K562 (cell line): Measurements from ENCODE around the gene DCLK2. TPM values are rescaled to one million over a fixed set of nuclear protein-coding genes. Genes with fewer than 3 reads are reported as not detected.

ENCODE experiments used
- ATAC-seq: fragments of 200-7000 bp; cut with Tn5 transposase; 3 replicates; pipeline ENCODE4 v1.9.1; 2020; ENCODE audit warnings: moderate library complexity
- BruUV-seq: library from RNA; stranded (reverse); fragments of 400-500 nt; replicated peaks from 2 replicates; lab custom pipeline; 2021; lab: Mats Ljungman, UMichigan
- CTCF ChIA-PET: fragments of 300-600 bp; formaldehyde crosslinking; extraction: SDS; loops from one replicate; lab custom pipeline; 2021; ENCODE audit warnings: low intra/inter-chr PET ratio; lab: Yijun Ruan, JAX
- POLR2A ChIA-PET: fragments of 300-600, 350-650 bp; sonication (Branson Sonifier 250); formaldehyde crosslinking; extraction: SDS; loops from one replicate; lab custom pipeline; 2021; ENCODE audit warnings: antibody characterized with exemption, inconsistent platforms; lab: Yijun Ruan, JAX
- DNase-seq, 4 experiments: peaks; one replicate each; pipeline versions ENCODE4 v3.0.0 to v3.0.0-alpha.2; 2011 to 2018; ENCODE audit warnings: low spot score in 3 of 4, mixed read lengths in 3 of 4; ENCODE audit errors: extremely low read depth in 1 of 4
- FAIRE-seq: peaks from 2 replicates; lab custom pipeline; 2011; peaks lifted over from hg19 to GRCh38; lab: Jason Lieb, UNC
- H2AFZ ChIP-seq: 2 replicates; pipeline ENCODE4 v1.6.0; 2011; ENCODE audit warnings: low read depth, low read length, control low read depth, inconsistent platforms
- H3K27ac ChIP-seq: fragments of 200-600 bp; 3 replicates; pipeline ENCODE4 v1.8.0; 2011; ENCODE audit warnings: low read depth, mild to moderate bottlenecking, control low read depth, inconsistent platforms, low read length, moderate library complexity, mixed read lengths; ENCODE audit errors: extremely low read depth
- H3K27me3 ChIP-seq, 2 experiments: fragments of 300-600 bp in 1 of 2; 2 replicates in 1 of 2; 3 replicates in 1 of 2; pipeline versions ENCODE4 v1.6.0 to v1.8.0; 2011; ENCODE audit warnings: inconsistent platforms in 2 of 2, low read length in 2 of 2, mild to moderate bottlenecking in 1 of 2, mixed read lengths in 1 of 2, moderate library complexity in 1 of 2; ENCODE audit not compliant: control insufficient read depth in 2 of 2, insufficient read depth in 2 of 2
- H3K36me3 ChIP-seq: fragments of 300-600 bp; 3 replicates; pipeline ENCODE4 v1.8.0; 2011; ENCODE audit warnings: mild to moderate bottlenecking, low read length, inconsistent platforms; ENCODE audit not compliant: control insufficient read depth, insufficient read depth
- H3K4me1 ChIP-seq, 2 experiments: fragments of 200-600 bp in 1 of 2; replicated peaks in 1 of 2; 2 replicates in 1 of 2; 3 replicates in 1 of 2; pipeline versions ENCODE4 v1.5.1 to v1.8.0; 2011; ENCODE audit warnings: inconsistent platforms in 2 of 2, low read length in 2 of 2, mild to moderate bottlenecking in 1 of 2, mixed read lengths in 1 of 2, moderate library complexity in 1 of 2; ENCODE audit not compliant: control insufficient read depth in 2 of 2, insufficient read depth in 2 of 2
- H3K4me2 ChIP-seq: 2 replicates; pipeline ENCODE4 v1.6.1; 2011; ENCODE audit warnings: low read length, control low read depth, inconsistent platforms, mixed read lengths; ENCODE audit not compliant: insufficient read depth
- H3K4me3 ChIP-seq: fragments of 200-600 bp; sonication (generic), shearing (Covaris generic); 2 replicates; pipeline ENCODE4 v1.5.1; 2016; ENCODE audit warnings: control low read depth, inconsistent platforms
- H3K79me2 ChIP-seq: fragments of 200-600 bp; 3 replicates; pipeline ENCODE4 v1.8.0; 2011; ENCODE audit warnings: low read length, inconsistent platforms; ENCODE audit not compliant: control insufficient read depth, insufficient read depth
- H3K9ac ChIP-seq, 2 experiments: 2 replicates each; pipeline versions ENCODE4 v1.6.0 to v1.6.1; 2011; ENCODE audit warnings: low read depth in 2 of 2, low read length in 2 of 2, control low read depth in 1 of 2, inconsistent platforms in 1 of 2, mild to moderate bottlenecking in 1 of 2, mixed read lengths in 1 of 2; ENCODE audit not compliant: insufficient read depth in 1 of 2
- H3K9me1 ChIP-seq: one replicate; pipeline ENCODE4 v1.6.0; 2011; ENCODE audit warnings: inconsistent platforms, mild to moderate bottlenecking, low read length, moderate library complexity; ENCODE audit not compliant: control insufficient read depth, insufficient read depth
- H3K9me3 ChIP-seq: replicated peaks from 2 replicates; pipeline ENCODE4 v1.5.1; 2011; ENCODE audit warnings: low read depth, low read length, inconsistent platforms; ENCODE audit not compliant: control insufficient read depth, insufficient read depth
- H4K20me1 ChIP-seq: replicated peaks from 2 replicates; pipeline ENCODE4 v1.6.1; 2011; ENCODE audit warnings: low read length, inconsistent platforms, mixed read lengths; ENCODE audit not compliant: control insufficient read depth, insufficient read depth
- CREM ChIP-seq: IDR thresholded peaks from 2 replicates; pipeline ENCODE4 v1.6.1; 2014; ENCODE audit warnings: antibody characterized with exemption, low read depth
- E2F4 ChIP-seq: sonication (generic); formaldehyde crosslinking; IDR thresholded peaks from 2 replicates; pipeline ENCODE4 v1.8.0; 2022; ENCODE audit warnings: mild to moderate bottlenecking, low read depth, missing genetic modification reagents
- GABPB2 ChIP-seq: fragments of 250-450 bp; sonication (Bioruptor Pico); conservative IDR thresholded peaks from 2 replicates; pipeline ENCODE4 v1.5.1; 2021; ENCODE audit warnings: mild to moderate bottlenecking
- GATAD2A ChIP-seq: fragments of 450-650 bp; IDR thresholded peaks from 2 replicates; pipeline ENCODE4 v1.6.1; 2017
- MTA3 ChIP-seq: fragments of 450-650 bp; formaldehyde crosslinking; IDR thresholded peaks from 2 replicates; pipeline ENCODE4 v1.6.1; 2017; ENCODE audit warnings: mild to moderate bottlenecking, borderline replicate concordance
- NR2F6 ChIP-seq: fragments of 450-650 bp; formaldehyde crosslinking; IDR thresholded peaks from 2 replicates; pipeline ENCODE4 v1.4.0; 2020; ENCODE audit warnings: mild to moderate bottlenecking
- TCFL5 ChIP-seq: fragments of 250-450 bp; sonication (Bioruptor Pico); conservative IDR thresholded peaks from 2 replicates; pipeline ENCODE4 v1.6.1; 2021; ENCODE audit warnings: mild to moderate bottlenecking, moderate library complexity, matching md5 sums
- WGBS: fragments of 100-300 bp; shearing (Covaris generic); methylation state at CpG from one replicate; pipeline ENCODE4 v1.1.6; 2016; ENCODE audit warnings: low coverage, mixed read lengths; ENCODE audit not compliant: insufficient coverage; ENCODE audit errors: missing lambda C conversion rate; 5-methylcytosine and 5-hydroxymethylcytosine counted together
- in situ Hi-C: fragments of 300-500 bp; cut with MboI; formaldehyde crosslinking; loops from 4 replicates; pipeline ENCODE4 v1.15.0; 2018; ENCODE audit warnings: inconsistent platforms, mixed read lengths
- intact Hi-C: fragments of 100-400 bp; cut with micrococcal nuclease; formaldehyde crosslinking; loops from 2 replicates; pipeline ENCODE4 v1.14.2; 2022
- polyA plus RNA-seq, 8 experiments: library from polyadenylated mRNA; depleted of rRNA in 4 of 8; stranded (reverse) in 5 of 8; unstranded in 3 of 8; fragments of >200 nt; fragmentation: Nextera tagmentation in 2 of 8; fragmentation: Illumina TruSeq in 1 of 8; extraction: Ambion mirVana in 2 of 8; extraction: Trizol in 1 of 8; gene quantifications; 2 replicates each; pipeline versions ENCODE4 v1.2.1 to v1.2.3, GENCODE V29; 2011 to 2014; ENCODE audit warnings: inconsistent platforms in 1 of 8, missing spikeins in 1 of 8
- total RNA-seq, 7 experiments: library from RNA; depleted of rRNA in 6 of 7; stranded (reverse); fragments of >200 nt in 6 of 7; fragmentation: Illumina TruSeq in 2 of 7; extraction: Trizol in 2 of 7; gene quantifications; 2 replicates each; pipeline versions ENCODE4 v1.2.1 to v1.2.3, GENCODE V29; 2011 to 2021; ENCODE audit warnings: low replicate concordance in 1 of 7
- TF ChIP-seq, protein P1 (sequence below): fragments of 450-650 bp; IDR thresholded peaks from 2 replicates; pipeline ENCODE4 v1.6.1; 2016; ENCODE audit warnings: mild to moderate bottlenecking, moderate library complexity

Gene DCLK2
- total and polyA plus RNA-seq, 9 of the 15 experiments (the other 6 are each of a cell fraction or from before 2014, with no cell fraction given), result not detected

DNA sequence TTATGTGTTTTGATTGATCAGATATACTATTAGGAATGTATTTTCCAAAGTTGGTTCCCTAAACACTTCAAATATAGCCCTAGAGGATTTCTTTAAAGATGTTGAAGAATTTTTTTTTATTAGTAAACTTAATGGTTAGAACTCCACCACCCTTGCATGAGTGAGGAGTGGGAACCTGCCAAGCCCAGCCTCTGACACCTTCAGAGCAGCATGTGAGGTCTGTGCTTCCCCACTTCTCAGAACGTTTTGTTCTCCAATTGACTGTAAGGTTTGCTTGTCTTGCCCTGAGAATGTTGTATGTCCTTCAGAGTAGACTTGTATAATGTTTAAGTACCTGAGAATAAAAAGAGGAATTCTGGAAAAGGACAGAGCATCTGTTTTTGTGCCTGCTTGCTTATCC, 126.8 kb downstream of the DCLK2 start:
- Histone ChIP-seq H3K9ac (no peak overlapping the region), H2AFZ (no peak overlapping the region), H3K9me3 (no peaks in the 10 kb centered on the region), H3K4me3 (no peak overlapping the region), H3K27ac (no peak overlapping the region), H3K4me1 (no peaks in the 10 kb centered on the region), H3K79me2 (no peaks in the 10 kb centered on the region), H3K36me3 (no peaks in the 10 kb centered on the region), H3K9me1 (no peaks in the 10 kb centered on the region), H3K4me2 (no peak overlapping the region), H3K27me3 (no peaks in the 10 kb centered on the region; a peak in 2 of 5 replicates), H4K20me1 (no peaks in the 10 kb centered on the region)
- POLR2A ChIA-PET, result interaction anchor here (0.6 kb wide), 1 partner anchor 721 kb away, joined by 3 read pairs; no protein-coding TSS in a partner anchor
- FAIRE-seq (no peak), DNase-seq (no peak), ATAC-seq (no peak)
- CTCF ChIA-PET, result interaction anchor here (0.6 to 0.7 kb wide), 2 partner anchors 13 to 225 kb away, joined by 3 read pairs; no protein-coding TSS in a partner anchor
- BruUV-seq, result no TSS peak
- in situ Hi-C loops, result loop anchor here (25.0 kb wide), 1 partner anchor 218 kb away; no protein-coding TSS in a partner anchor
- TF ChIP-seq NR2F6 (CRISPR knock-in tag) (no peak), CREM (no peak), E2F4 (CRISPR knock-in tag) (no peak), TCFL5 (CRISPR knock-in tag) (no peak), GABPB2 (CRISPR knock-in tag) (no peak), MTA3 (no peak), GATAD2A (no peak)
- TF ChIP-seq, protein P1, sequence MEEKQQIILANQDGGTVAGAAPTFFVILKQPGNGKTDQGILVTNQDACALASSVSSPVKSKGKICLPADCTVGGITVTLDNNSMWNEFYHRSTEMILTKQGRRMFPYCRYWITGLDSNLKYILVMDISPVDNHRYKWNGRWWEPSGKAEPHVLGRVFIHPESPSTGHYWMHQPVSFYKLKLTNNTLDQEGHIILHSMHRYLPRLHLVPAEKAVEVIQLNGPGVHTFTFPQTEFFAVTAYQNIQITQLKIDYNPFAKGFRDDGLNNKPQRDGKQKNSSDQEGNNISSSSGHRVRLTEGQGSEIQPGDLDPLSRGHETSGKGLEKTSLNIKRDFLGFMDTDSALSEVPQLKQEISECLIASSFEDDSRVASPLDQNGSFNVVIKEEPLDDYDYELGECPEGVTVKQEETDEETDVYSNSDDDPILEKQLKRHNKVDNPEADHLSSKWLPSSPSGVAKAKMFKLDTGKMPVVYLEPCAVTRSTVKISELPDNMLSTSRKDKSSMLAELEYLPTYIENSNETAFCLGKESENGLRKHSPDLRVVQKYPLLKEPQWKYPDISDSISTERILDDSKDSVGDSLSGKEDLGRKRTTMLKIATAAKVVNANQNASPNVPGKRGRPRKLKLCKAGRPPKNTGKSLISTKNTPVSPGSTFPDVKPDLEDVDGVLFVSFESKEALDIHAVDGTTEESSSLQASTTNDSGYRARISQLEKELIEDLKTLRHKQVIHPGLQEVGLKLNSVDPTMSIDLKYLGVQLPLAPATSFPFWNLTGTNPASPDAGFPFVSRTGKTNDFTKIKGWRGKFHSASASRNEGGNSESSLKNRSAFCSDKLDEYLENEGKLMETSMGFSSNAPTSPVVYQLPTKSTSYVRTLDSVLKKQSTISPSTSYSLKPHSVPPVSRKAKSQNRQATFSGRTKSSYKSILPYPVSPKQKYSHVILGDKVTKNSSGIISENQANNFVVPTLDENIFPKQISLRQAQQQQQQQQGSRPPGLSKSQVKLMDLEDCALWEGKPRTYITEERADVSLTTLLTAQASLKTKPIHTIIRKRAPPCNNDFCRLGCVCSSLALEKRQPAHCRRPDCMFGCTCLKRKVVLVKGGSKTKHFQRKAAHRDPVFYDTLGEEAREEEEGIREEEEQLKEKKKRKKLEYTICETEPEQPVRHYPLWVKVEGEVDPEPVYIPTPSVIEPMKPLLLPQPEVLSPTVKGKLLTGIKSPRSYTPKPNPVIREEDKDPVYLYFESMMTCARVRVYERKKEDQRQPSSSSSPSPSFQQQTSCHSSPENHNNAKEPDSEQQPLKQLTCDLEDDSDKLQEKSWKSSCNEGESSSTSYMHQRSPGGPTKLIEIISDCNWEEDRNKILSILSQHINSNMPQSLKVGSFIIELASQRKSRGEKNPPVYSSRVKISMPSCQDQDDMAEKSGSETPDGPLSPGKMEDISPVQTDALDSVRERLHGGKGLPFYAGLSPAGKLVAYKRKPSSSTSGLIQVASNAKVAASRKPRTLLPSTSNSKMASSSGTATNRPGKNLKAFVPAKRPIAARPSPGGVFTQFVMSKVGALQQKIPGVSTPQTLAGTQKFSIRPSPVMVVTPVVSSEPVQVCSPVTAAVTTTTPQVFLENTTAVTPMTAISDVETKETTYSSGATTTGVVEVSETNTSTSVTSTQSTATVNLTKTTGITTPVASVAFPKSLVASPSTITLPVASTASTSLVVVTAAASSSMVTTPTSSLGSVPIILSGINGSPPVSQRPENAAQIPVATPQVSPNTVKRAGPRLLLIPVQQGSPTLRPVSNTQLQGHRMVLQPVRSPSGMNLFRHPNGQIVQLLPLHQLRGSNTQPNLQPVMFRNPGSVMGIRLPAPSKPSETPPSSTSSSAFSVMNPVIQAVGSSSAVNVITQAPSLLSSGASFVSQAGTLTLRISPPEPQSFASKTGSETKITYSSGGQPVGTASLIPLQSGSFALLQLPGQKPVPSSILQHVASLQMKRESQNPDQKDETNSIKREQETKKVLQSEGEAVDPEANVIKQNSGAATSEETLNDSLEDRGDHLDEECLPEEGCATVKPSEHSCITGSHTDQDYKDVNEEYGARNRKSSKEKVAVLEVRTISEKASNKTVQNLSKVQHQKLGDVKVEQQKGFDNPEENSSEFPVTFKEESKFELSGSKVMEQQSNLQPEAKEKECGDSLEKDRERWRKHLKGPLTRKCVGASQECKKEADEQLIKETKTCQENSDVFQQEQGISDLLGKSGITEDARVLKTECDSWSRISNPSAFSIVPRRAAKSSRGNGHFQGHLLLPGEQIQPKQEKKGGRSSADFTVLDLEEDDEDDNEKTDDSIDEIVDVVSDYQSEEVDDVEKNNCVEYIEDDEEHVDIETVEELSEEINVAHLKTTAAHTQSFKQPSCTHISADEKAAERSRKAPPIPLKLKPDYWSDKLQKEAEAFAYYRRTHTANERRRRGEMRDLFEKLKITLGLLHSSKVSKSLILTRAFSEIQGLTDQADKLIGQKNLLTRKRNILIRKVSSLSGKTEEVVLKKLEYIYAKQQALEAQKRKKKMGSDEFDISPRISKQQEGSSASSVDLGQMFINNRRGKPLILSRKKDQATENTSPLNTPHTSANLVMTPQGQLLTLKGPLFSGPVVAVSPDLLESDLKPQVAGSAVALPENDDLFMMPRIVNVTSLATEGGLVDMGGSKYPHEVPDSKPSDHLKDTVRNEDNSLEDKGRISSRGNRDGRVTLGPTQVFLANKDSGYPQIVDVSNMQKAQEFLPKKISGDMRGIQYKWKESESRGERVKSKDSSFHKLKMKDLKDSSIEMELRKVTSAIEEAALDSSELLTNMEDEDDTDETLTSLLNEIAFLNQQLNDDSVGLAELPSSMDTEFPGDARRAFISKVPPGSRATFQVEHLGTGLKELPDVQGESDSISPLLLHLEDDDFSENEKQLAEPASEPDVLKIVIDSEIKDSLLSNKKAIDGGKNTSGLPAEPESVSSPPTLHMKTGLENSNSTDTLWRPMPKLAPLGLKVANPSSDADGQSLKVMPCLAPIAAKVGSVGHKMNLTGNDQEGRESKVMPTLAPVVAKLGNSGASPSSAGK, result no peak
- intact Hi-C loops, result loop anchor here (5.0 kb wide), 1 partner anchor 193 kb away; no protein-coding TSS in a partner anchor
- 0% methylated on average over 1 of the region's 1 CpG for whole genome bisulfite sequencing
